Mesenchymal stem cell (in vitro differentiated cells and primary cell): ENCODE results near the gene TIMM8B.
A peak's percentile ranks its signal among the peaks of the same experiment; 100 is the strongest.

Experiments used
- DNase-seq: peaks from one replicate; pipeline ENCODE4 v3.0.0-alpha.2; 2013
- H2AFZ ChIP-seq: one replicate; pipeline ENCODE4 v1.6.1; 2013; ENCODE audit warnings: low read depth, mild to moderate bottlenecking, control low read depth, inconsistent platforms, low read length, moderate library complexity
- H2AK5ac ChIP-seq: 2 replicates; pipeline ENCODE4 v1.6.1; 2013; ENCODE audit warnings: low read length, moderate library complexity, mild to moderate bottlenecking, inconsistent platforms; ENCODE audit not compliant: severe bottlenecking
- H2BK120ac ChIP-seq: one replicate; pipeline ENCODE4 v1.6.1; 2013; ENCODE audit warnings: low read depth, mild to moderate bottlenecking, inconsistent platforms, low read length, moderate library complexity
- H2BK12ac ChIP-seq, 2 experiments: one replicate each; pipeline ENCODE4 v1.6.1; 2013; ENCODE audit warnings: inconsistent platforms in 2 of 2, low read length in 2 of 2, mild to moderate bottlenecking in 2 of 2, moderate library complexity in 2 of 2, control low read depth in 1 of 2
- H2BK15ac ChIP-seq: one replicate; pipeline ENCODE4 v1.6.1; 2013; ENCODE audit warnings: mild to moderate bottlenecking, low read depth, inconsistent platforms; ENCODE audit not compliant: poor library complexity, severe bottlenecking
- H2BK5ac ChIP-seq: 2 replicates; pipeline ENCODE4 v1.6.1; 2013; ENCODE audit warnings: low read depth, mild to moderate bottlenecking, low read length, control low read depth, inconsistent platforms; ENCODE audit not compliant: poor library complexity, severe bottlenecking
- H3K14ac ChIP-seq, 2 experiments: one replicate each; pipeline ENCODE4 v1.6.1; 2013; ENCODE audit warnings: inconsistent platforms in 2 of 2, low read length in 2 of 2, control low read depth in 1 of 2, mild to moderate bottlenecking in 1 of 2, moderate library complexity in 1 of 2
- H3K18ac ChIP-seq, 2 experiments: one replicate each; pipeline ENCODE4 v1.6.1; 2013; ENCODE audit warnings: inconsistent platforms in 2 of 2, low read length in 2 of 2, control low read depth in 1 of 2, low read depth in 1 of 2, mild to moderate bottlenecking in 1 of 2
- H3K23ac ChIP-seq, 2 experiments: one replicate each; pipeline ENCODE4 v1.6.1; 2013; ENCODE audit warnings: inconsistent platforms in 2 of 2, low read length in 2 of 2, mild to moderate bottlenecking in 2 of 2, moderate library complexity in 2 of 2, control low read depth in 1 of 2
- H3K27ac ChIP-seq: 2 replicates; pipeline ENCODE4 v1.5.1; 2013; ENCODE audit warnings: mild to moderate bottlenecking, moderate library complexity, low read length, control low read depth, inconsistent platforms; ENCODE audit not compliant: poor library complexity, severe bottlenecking
- H3K27me3 ChIP-seq, 2 experiments: 2 replicates each; pipeline versions ENCODE4 v1.6.1 to v1.7.0; 2013; ENCODE audit warnings: low read length in 2 of 2, mild to moderate bottlenecking in 2 of 2, moderate library complexity in 2 of 2, control low read depth in 1 of 2, inconsistent platforms in 1 of 2; ENCODE audit not compliant: control insufficient read depth in 1 of 2, insufficient read depth in 1 of 2
- H3K36me3 ChIP-seq, 2 experiments: 2 replicates each; pipeline versions ENCODE4 v1.6.1 to v1.7.0; 2013; ENCODE audit warnings: low read length in 2 of 2, control low read depth in 1 of 2, inconsistent platforms in 1 of 2, low read depth in 1 of 2, mild to moderate bottlenecking in 1 of 2; ENCODE audit not compliant: insufficient read depth in 2 of 2, control insufficient read depth in 1 of 2
- H3K4ac ChIP-seq, 2 experiments: one replicate each; pipeline ENCODE4 v1.6.1; 2013; ENCODE audit warnings: inconsistent platforms in 2 of 2, low read length in 2 of 2, mild to moderate bottlenecking in 2 of 2, moderate library complexity in 2 of 2, control low read depth in 1 of 2, low read depth in 1 of 2
- H3K4me1 ChIP-seq: 2 replicates; pipeline ENCODE4 v1.6.1; 2013; ENCODE audit warnings: low read depth, low read length, control low read depth; ENCODE audit not compliant: control insufficient read depth, insufficient read depth
- H3K4me2 ChIP-seq: 2 replicates; pipeline ENCODE4 v1.6.1; 2013; ENCODE audit warnings: low read length, mild to moderate bottlenecking, inconsistent platforms; ENCODE audit not compliant: poor library complexity, severe bottlenecking
- H3K4me3 ChIP-seq, 2 experiments: 2 replicates each; pipeline versions ENCODE4 v1.5.1 to v1.7.0; 2013; ENCODE audit warnings: low read length in 2 of 2, mild to moderate bottlenecking in 2 of 2, control low read depth in 1 of 2, low read depth in 1 of 2; ENCODE audit not compliant: insufficient read depth in 1 of 2
- H3K79me1 ChIP-seq: replicated peaks from 2 replicates; pipeline ENCODE4 v1.6.1; 2013; ENCODE audit warnings: mild to moderate bottlenecking, control low read depth, low read length, inconsistent platforms; ENCODE audit not compliant: poor library complexity, severe bottlenecking
- H3K9ac ChIP-seq: 2 replicates; pipeline ENCODE4 v1.7.0; 2013; ENCODE audit warnings: mild to moderate bottlenecking, low read length, moderate library complexity
- H3K9me3 ChIP-seq: 2 replicates; pipeline ENCODE4 v1.7.0; 2013; ENCODE audit warnings: mild to moderate bottlenecking, low read length; ENCODE audit not compliant: control insufficient read depth
- H4K8ac ChIP-seq: one replicate; pipeline ENCODE4 v1.6.1; 2013; ENCODE audit warnings: inconsistent platforms, mild to moderate bottlenecking, low read length, moderate library complexity
- H4K91ac ChIP-seq: one replicate; pipeline ENCODE4 v1.6.1; 2013; ENCODE audit warnings: mild to moderate bottlenecking, low read length, inconsistent platforms
- WGBS: methylation state at CpG from one replicate; pipeline ENCODE4 v1.1.7; 2013; ENCODE audit warnings: mixed read lengths; 5-methylcytosine and 5-hydroxymethylcytosine counted together

TIMM8B gene

DNA sequence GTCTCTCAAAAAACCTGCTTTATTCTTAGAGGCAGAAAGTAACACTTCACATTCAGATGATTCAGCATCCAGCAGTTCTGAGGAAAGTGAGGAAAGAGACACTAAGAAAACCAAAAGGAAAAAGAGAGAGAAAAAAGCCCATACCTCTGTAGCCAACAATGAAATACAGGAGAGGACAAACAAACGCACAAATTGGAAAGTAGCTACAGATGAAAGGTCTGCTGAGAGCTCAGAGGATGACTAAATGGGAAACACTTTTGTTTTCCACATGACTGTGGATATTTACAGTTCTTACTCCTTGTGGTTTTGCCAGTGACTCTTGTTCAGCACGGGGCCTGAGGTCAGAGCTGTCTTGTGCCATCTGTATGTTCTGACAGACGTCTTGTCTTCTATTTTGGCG lies 3.8 kb downstream of the TIMM8B start:
- Histone ChIP-seq H2BK15ac (no peak overlapping the region), H3K79me1 (peaks cover 14% of the 10 kb centered on the region), H3K36me3 (peaks cover 14 to 70% of the 10 kb centered on the region in 2 experiments), H3K4ac (no peak overlapping the region), H3K18ac (no peak overlapping the region), H3K9ac (peak overlapping the region; percentile 87), H2BK12ac (no peak overlapping the region), H3K14ac (no peak overlapping the region), H3K4me3 (no peak overlapping the region), H2BK120ac (no peak overlapping the region), H3K4me2 (no peak overlapping the region), H2AFZ (no peak overlapping the region), H3K27me3 (no peaks in the 10 kb centered on the region), H3K23ac (no peak overlapping the region), H4K91ac (no peak overlapping the region), H3K27ac (peak overlapping the region; percentile 28), H2BK5ac (no peak overlapping the region), H3K4me1 (peaks cover under 1% of the 10 kb centered on the region), H4K8ac (no peak overlapping the region), H2AK5ac (no peak overlapping the region), H3K9me3 (no peaks in the 10 kb centered on the region)
- DNase-seq, result peak; percentile 95
- 46% methylated on average over 4 of the region's 4 CpGs for WGBS

DNA sequence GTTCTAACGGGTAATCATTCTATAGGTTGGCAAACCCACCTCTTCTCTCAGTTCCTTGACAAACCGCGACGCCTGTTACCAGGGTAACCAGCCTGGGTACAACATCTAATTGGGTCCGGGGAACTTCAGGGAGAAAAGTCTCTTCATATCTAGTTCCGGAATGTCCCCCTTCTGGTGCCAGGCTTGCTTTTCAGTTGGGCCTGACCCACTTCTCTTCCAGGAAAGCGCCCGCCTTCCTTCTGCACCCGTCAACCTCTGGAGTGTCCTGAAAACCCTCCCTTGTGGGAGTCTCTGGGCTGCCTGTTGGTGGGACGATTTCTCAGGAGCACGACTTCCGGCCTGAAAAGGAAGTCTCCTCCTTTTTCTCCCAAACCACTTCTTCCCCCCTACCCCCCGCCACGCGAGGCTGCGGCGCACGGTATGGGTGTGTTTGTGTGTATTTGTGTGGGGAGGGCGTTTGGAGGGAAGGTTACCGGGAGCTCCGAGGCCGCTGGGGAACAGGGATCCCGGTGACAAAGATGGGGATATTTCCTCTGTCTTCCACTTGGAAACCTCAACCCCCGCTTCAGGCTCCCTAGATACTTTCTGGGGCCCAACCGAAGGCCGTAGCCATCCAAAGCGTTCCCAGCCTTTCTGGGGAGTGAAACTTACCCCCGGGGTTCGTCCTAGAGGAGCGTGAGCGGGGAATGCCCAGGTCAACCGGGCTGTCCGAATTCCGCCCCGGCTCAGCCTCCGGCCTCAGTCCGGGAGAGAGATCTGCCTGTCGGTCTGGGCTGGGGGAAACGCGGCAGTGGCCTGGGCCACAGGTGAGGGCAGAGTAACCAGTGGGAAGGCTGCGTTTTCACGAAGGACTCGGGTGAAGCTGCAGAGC lies 12.4 kb downstream of the TIMM8B start, which contains the start of the genes NKAPD1 and PIH1D2:
Gene NKAPD1, plus strand, starts transcription at position 359 of the 871 bp plus-strand sequence. CDS start 1,276 bp downstream, outside the sequence.
Gene PIH1D2, minus strand, starts transcription at position 77 of the 871 bp plus-strand sequence. CDS start 843 bp downstream, outside the sequence.
- H3K4ac ChIP-seq, result peak within 1 kb of the TSS; percentile 46 to 54
- peak within 1 kb of the TSS; percentile 51 for H3K4me2 ChIP-seq
- under 1% methylated on average over 31 of the region's 43 CpGs for WGBS
- H3K27me3 ChIP-seq, result no peaks in the 10 kb centered on the region
- H2BK12ac ChIP-seq, result peak within 1 kb of the TSS in 1 of 2 experiments; percentile 59
- peaks cover 17% of the 10 kb centered on the region for H3K79me1 ChIP-seq
- peak within 1 kb of the TSS; percentile 95 for H2BK120ac ChIP-seq
- no peaks in the 10 kb centered on the region for H3K4me1 ChIP-seq
- H3K4me3 ChIP-seq, result peak within 1 kb of the TSS; percentile 90 to 96
- no peaks in the 10 kb centered on the region for H3K9me3 ChIP-seq
- H2BK5ac ChIP-seq, result peak within 1 kb of the TSS; percentile 97
- H2AK5ac ChIP-seq, result no peak within 1 kb of the TSS
- H4K8ac ChIP-seq, result peak within 1 kb of the TSS; percentile 99
- H3K9ac ChIP-seq, result peak within 1 kb of the TSS; percentile 96
- H3K18ac ChIP-seq, result peak within 1 kb of the TSS; percentile 84 to 85
- peak within 1 kb of the TSS; percentile 95 for H4K91ac ChIP-seq
- peak; percentile 94 for DNase-seq
- peaks cover 5 to 40% of the 10 kb centered on the region in 2 experiments for H3K36me3 ChIP-seq
- no peak within 1 kb of the TSS for H3K23ac ChIP-seq
- peak within 1 kb of the TSS; percentile 79 for H2AFZ ChIP-seq
- peak within 1 kb of the TSS; percentile 96 for H2BK15ac ChIP-seq
- H3K14ac ChIP-seq, result peak within 1 kb of the TSS in 1 of 2 experiments; percentile 89
- H3K27ac ChIP-seq, result peak within 1 kb of the TSS; percentile 99

DNA sequence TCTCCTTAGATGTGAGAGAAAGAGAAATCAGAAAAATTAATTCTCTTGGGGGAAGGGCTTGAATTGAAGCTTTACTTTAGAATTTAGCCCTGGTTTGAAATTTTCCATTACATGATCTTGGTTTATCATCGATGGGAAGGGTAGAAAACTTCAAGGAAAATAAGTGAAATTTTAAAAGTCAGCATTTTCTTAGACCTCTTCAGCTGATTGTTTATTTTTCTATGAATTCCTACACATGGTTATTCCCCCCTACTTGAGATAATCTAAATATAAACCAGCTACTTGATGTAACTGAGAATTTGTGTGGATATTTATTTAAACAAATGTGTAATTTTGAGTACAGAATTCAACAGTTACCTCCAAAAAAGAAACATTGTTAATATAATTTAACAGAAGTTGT lies 23.6 kb downstream of the TIMM8B start:
- Histone ChIP-seq H3K14ac (no peak overlapping the region), H2BK15ac (no peak overlapping the region), H3K9ac (no peak overlapping the region), H3K4me2 (no peak overlapping the region), H3K4me3 (no peak overlapping the region), H2AK5ac (no peak overlapping the region), H2BK120ac (no peak overlapping the region), H3K27me3 (no peaks in the 10 kb centered on the region), H3K4ac (no peak overlapping the region), H3K27ac (no peak overlapping the region), H2BK5ac (no peak overlapping the region), H3K4me1 (no peaks in the 10 kb centered on the region), H3K18ac (no peak overlapping the region), H3K9me3 (no peaks in the 10 kb centered on the region), H3K79me1 (peaks cover 8% of the 10 kb centered on the region), H4K8ac (no peak overlapping the region), H4K91ac (no peak overlapping the region), H3K23ac (no peak overlapping the region), H2BK12ac (no peak overlapping the region), H3K36me3 (peaks cover 14 to 58% of the 10 kb centered on the region in 2 experiments), H2AFZ (no peak overlapping the region)
- DNase-seq, result no peak
- WGBS, result 80% methylated on average over 1 of the region's 1 CpG

DNA sequence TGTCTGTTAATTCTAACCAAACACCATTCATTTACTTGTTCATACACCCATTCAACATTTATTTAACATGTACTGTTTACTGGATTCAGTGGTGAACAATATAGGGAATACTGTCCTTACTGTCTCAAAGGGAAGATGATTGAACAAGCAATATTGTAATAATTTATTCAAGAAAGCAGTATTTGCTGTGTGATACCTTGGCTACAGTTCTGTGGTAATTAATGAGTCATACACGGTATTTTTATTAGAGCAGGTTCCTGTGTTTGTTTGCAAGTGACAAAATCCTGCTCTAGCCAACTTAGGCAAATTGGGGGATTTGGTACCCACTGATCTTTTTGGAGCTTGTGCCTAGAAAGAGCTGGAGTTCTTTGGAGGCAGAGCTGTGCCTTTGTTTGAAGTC lies 28.5 kb downstream of the TIMM8B start:
- H3K27me3 ChIP-seq, result no peaks in the 10 kb centered on the region
- H3K4me2 ChIP-seq, result no peak overlapping the region
- no peaks in the 10 kb centered on the region for H3K4me1 ChIP-seq
- no peak overlapping the region for H3K23ac ChIP-seq
- no peak overlapping the region for H3K4me3 ChIP-seq
- peaks cover 8% of the 10 kb centered on the region for H3K79me1 ChIP-seq
- H3K9ac ChIP-seq, result no peak overlapping the region
- WGBS, result 95% methylated on average over 1 of the region's 1 CpG
- H2BK120ac ChIP-seq, result no peak overlapping the region
- no peaks in the 10 kb centered on the region for H3K9me3 ChIP-seq
- no peak overlapping the region for H2AFZ ChIP-seq
- no peak overlapping the region for H3K14ac ChIP-seq
- no peak overlapping the region for H2BK12ac ChIP-seq
- no peak overlapping the region for H3K27ac ChIP-seq
- H2BK5ac ChIP-seq, result no peak overlapping the region
- no peak overlapping the region for H2BK15ac ChIP-seq
- DNase-seq, result no peak
- H3K4ac ChIP-seq, result no peak overlapping the region
- no peak overlapping the region for H3K18ac ChIP-seq
- H2AK5ac ChIP-seq, result no peak overlapping the region
- no peak overlapping the region for H4K91ac ChIP-seq
- no peak overlapping the region for H4K8ac ChIP-seq
- peaks cover 23 to 86% of the 10 kb centered on the region in 2 experiments for H3K36me3 ChIP-seq
